ENCODE data around the gene PAFAH2.

DNA sequence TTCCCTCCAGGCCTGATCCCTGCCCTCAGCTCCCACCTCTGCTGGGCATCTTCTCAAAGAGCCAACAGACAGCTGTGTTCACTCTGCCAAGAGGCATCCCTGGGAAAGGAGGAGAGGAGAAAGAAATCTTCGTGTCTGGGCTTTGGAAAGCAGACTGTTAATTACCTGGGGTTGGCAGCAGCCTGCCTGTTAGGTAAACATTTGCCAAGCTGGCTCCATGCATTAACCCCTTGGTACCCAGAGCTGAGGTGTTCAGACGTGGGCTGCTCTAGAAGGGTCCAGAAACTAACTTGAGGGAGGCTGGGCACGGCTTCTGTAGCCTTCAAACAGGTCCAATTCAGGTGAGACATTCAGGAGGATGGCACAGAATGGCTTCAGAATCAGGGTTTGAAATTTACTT lies 15.0 kb upstream of the PAFAH2 start:
- no peak for TF ChIP-seq GATA2 (IDR thresholded peaks at IDR 0.05; ENCODE audit: low read depth, low read length)
- TF ChIP-seq GATA3 (IDR thresholded peaks at IDR 0.05; ENCODE audit: low read depth, low read length), result no peak

Data from SH-SY5Y (cell line).